ENCODE results near the gene MLX. TPM values are rescaled to one million over a fixed set of nuclear protein-coding genes. Genes with fewer than 3 reads are reported as not detected.

MLX gene
- total RNA-seq, 1 experiment from 2014 or later: 37.5 TPM

DNA sequence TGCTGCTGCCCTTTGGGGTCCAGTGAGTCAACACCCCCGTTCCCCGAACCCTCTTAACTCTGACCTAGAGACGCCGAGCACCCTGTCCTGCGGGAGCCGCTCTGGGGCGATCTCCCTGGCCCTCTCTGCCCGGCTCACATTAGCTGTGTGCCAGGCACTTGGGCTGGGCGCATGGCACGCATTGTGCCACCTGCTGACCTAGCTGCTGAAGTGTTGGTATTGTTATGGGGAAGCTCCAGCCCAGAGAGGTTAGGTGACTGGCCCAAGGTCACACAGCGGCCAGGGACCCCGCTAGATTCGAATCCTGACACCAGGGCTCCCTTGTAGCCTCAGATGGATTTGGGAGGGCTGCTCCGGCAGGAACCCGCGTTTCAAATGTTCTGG is 13.0 kb upstream of the MLX start:
- BruUV-seq (replicated peaks): no TSS peak
- ChIA-PET CTCF (interaction anchor here (1.3 to 1.9 kb wide), 3 partner anchors 13 to 26 kb away, joined by 6 to 12 read pairs (median 6); partner anchors contain the start of gene PSMC3IP), POLR2A (interaction anchor here (1.3 to 1.5 kb wide), 3 partner anchors 8 to 18 kb away, joined by 3 to 23 read pairs (median 6); partner anchors contain the start of genes MLX and NAGLU)
- H3K4me3 ChIP-seq (ENCODE audit: low read depth, low read length): peak overlapping the region; percentile 88
- no peaks in the 10 kb centered on the region for H3K9me3 ChIP-seq
- intact Hi-C loops (cut with micrococcal nuclease; ENCODE audit: unreplicated experiment): no loop called here
- H3K4me1 ChIP-seq: peaks cover 8% of the 10 kb centered on the region; the same call in 1 of the 2 replicates
- TF ChIP-seq, protein P1, sequence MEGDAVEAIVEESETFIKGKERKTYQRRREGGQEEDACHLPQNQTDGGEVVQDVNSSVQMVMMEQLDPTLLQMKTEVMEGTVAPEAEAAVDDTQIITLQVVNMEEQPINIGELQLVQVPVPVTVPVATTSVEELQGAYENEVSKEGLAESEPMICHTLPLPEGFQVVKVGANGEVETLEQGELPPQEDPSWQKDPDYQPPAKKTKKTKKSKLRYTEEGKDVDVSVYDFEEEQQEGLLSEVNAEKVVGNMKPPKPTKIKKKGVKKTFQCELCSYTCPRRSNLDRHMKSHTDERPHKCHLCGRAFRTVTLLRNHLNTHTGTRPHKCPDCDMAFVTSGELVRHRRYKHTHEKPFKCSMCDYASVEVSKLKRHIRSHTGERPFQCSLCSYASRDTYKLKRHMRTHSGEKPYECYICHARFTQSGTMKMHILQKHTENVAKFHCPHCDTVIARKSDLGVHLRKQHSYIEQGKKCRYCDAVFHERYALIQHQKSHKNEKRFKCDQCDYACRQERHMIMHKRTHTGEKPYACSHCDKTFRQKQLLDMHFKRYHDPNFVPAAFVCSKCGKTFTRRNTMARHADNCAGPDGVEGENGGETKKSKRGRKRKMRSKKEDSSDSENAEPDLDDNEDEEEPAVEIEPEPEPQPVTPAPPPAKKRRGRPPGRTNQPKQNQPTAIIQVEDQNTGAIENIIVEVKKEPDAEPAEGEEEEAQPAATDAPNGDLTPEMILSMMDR (IDR thresholded peaks at IDR 0.05; ENCODE audit: insufficient read depth in 1 of 2, low read depth in 1 of 2, low read length in 1 of 2, severe bottlenecking in 1 of 2, unreplicated experiment in 1 of 2): no peak
- no peaks in the 10 kb centered on the region for H3K27me3 Mint-ChIP-seq (ENCODE audit: insufficient read depth, unreplicated experiment)
- DNase-seq: no peak
- H3K36me3 Mint-ChIP-seq (ENCODE audit: insufficient read depth, unreplicated experiment): peaks cover 23% of the 10 kb centered on the region
- H3K36me3 ChIP-seq (ENCODE audit: control insufficient read depth, insufficient read depth, low read length): no peaks in the 10 kb centered on the region
- H3K27me3 ChIP-seq (replicated peaks; ENCODE audit: control insufficient read depth, insufficient read depth, low read length): no peaks in the 10 kb centered on the region
- peak overlapping the region; percentile 97 for H3K4me3 Mint-ChIP-seq (ENCODE audit: unreplicated experiment)
- no peaks in the 10 kb centered on the region for H3K9me3 Mint-ChIP-seq (ENCODE audit: unreplicated experiment)
- peak overlapping the region; percentile 94 for H3K27ac Mint-ChIP-seq (ENCODE audit: unreplicated experiment)
- H3K4me1 Mint-ChIP-seq (ENCODE audit: low read depth, unreplicated experiment): peaks cover 6% of the 10 kb centered on the region

DNA sequence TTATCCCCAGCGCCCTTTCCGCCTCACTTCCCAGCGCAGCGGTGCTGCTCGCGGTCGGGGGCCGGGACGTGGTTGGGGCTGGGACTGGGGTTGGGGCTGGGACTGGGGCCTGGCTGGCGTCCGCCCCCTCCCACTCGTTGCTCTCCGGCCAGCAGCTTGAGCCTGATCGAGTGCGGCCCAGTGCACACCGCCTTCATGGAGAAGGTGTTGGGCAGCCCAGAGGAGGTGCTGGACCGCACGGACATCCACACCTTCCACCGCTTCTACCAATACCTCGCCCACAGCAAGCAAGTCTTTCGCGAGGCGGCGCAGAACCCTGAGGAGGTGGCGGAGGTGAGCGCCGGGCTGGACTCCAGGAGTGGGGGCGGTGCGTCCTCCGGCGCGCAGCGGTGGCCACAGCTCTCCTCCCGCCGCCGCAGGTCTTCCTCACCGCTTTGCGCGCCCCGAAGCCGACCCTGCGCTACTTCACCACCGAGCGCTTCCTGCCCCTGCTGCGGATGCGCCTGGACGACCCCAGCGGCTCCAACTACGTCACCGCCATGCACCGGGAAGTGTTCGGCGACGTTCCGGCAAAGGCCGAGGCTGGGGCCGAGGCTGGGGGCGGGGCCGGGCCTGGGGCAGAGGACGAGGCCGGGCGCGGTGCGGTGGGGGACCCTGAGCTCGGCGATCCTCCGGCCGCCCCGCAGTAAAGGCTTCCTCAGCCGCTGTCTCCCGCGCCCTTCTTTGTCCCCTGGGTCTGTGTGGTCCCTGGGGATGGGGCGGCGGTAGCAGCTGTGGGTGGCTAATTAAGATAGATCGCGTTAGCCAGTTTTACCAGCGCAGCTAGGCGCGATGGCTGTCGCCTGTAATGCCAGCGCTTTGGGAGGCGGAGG is 12.4 kb upstream of the MLX start:
- BruUV-seq (replicated peaks): TSS peak; percentile 56
- CTCF ChIA-PET: interaction anchor here (0.8 to 1.9 kb wide), 6 partner anchors 13 to 27 kb away, joined by 3 to 12 read pairs (median 5); partner anchors contain the start of genes NAGLU and PSMC3IP

More for the DNA sequence above, 12.4 kb upstream of the MLX start:
- peaks cover 8% of the 10 kb centered on the region; the same call in 1 of the 2 replicates for H3K4me1 ChIP-seq
- no peaks in the 10 kb centered on the region for H3K27me3 ChIP-seq (replicated peaks; ENCODE audit: control insufficient read depth, insufficient read depth, low read length)
- peak; percentile 88 to 93 for DNase-seq
- intact Hi-C loops (cut with micrococcal nuclease; ENCODE audit: unreplicated experiment): no loop called here
- H3K4me1 Mint-ChIP-seq (ENCODE audit: low read depth, unreplicated experiment): peaks cover 8% of the 10 kb centered on the region
- POLR2A ChIA-PET: interaction anchor here (0.6 to 1.5 kb wide), 8 partner anchors 9 to 570 kb away, joined by 3 to 23 read pairs (median 4); partner anchors contain the start of genes MLX, NAGLU and STAT3
- no peaks in the 10 kb centered on the region for H3K27me3 Mint-ChIP-seq (ENCODE audit: insufficient read depth, unreplicated experiment)
- H3K27ac Mint-ChIP-seq (ENCODE audit: unreplicated experiment): peak overlapping the region; percentile 94
- TF ChIP-seq, protein P1 (IDR thresholded peaks at IDR 0.05; ENCODE audit: insufficient read depth in 1 of 2, low read depth in 1 of 2, low read length in 1 of 2, severe bottlenecking in 1 of 2, unreplicated experiment in 1 of 2): no peak
- no peaks in the 10 kb centered on the region for H3K9me3 ChIP-seq
- peaks cover 23% of the 10 kb centered on the region for H3K36me3 Mint-ChIP-seq (ENCODE audit: insufficient read depth, unreplicated experiment)
- H3K4me3 ChIP-seq (ENCODE audit: low read depth, low read length): peak overlapping the region; percentile 88
- H3K9me3 Mint-ChIP-seq (ENCODE audit: unreplicated experiment): no peaks in the 10 kb centered on the region
- peak overlapping the region; percentile 97 for H3K4me3 Mint-ChIP-seq (ENCODE audit: unreplicated experiment)
- H3K36me3 ChIP-seq (ENCODE audit: control insufficient read depth, insufficient read depth, low read length): no peaks in the 10 kb centered on the region
